SK-N-SH treated with all-trans-retinoic acid at 6 μM for 48 hours (cell line): ENCODE results near the gene NRN1L.

ENCODE experiments used
- ATAC-seq: fragments of 200-7000 bp; cut with Tn5 transposase; 3 replicates; pipeline ENCODE4 v1.9.1; 2020; ENCODE audit warnings: mild to moderate bottlenecking, moderate library complexity
- ARNTL ChIP-seq: fragments of 450-650 bp; formaldehyde crosslinking; IDR thresholded peaks from 2 replicates; pipeline ENCODE4 v1.5.0; 2020; ENCODE audit warnings: low read depth, mild to moderate bottlenecking, moderate library complexity, borderline replicate concordance
- CSDC2 ChIP-seq: fragments of 250-450 bp; sonication (Bioruptor Pico); IDR thresholded peaks from 2 replicates; pipeline ENCODE4 v1.5.0; 2020; ENCODE audit warnings: mild to moderate bottlenecking, moderate library complexity
- ESRRG ChIP-seq: fragments of 250-450 bp; sonication (Bioruptor Pico); IDR thresholded peaks from 2 replicates; pipeline ENCODE4 v1.6.1; 2021; ENCODE audit warnings: mild to moderate bottlenecking
- GLIS3 ChIP-seq: fragments of 250-450 bp; sonication (Bioruptor Pico); IDR thresholded peaks from 2 replicates; pipeline ENCODE4 v1.5.0; 2020; ENCODE audit warnings: mild to moderate bottlenecking, moderate library complexity
- ISL1 ChIP-seq: fragments of 250-450 bp; sonication (Bioruptor Pico); IDR thresholded peaks from 2 replicates; pipeline ENCODE4 v2.1.2; 2022; ENCODE audit warnings: mild to moderate bottlenecking, moderate library complexity
- OSR1 ChIP-seq: fragments of 250-450 bp; sonication (Bioruptor Pico); IDR thresholded peaks from 2 replicates; pipeline ENCODE4 v1.8.0; 2022; ENCODE audit warnings: moderate library complexity, mild to moderate bottlenecking, inconsistent platforms
- POU6F1 ChIP-seq: fragments of 250-450 bp; sonication (Bioruptor Pico); IDR thresholded peaks from 2 replicates; pipeline ENCODE4 v1.8.0; 2021; ENCODE audit warnings: low read depth, mild to moderate bottlenecking, moderate library complexity, borderline replicate concordance
- PPARA ChIP-seq: fragments of 250-450 bp; sonication (Bioruptor Pico); IDR thresholded peaks from 2 replicates; pipeline ENCODE4 v1.5.0; 2020; ENCODE audit warnings: mild to moderate bottlenecking, borderline replicate concordance
- RARB ChIP-seq: fragments of 250-450 bp; sonication (Bioruptor Pico); IDR thresholded peaks from 2 replicates; pipeline ENCODE4 v1.8.0; 2021; ENCODE audit warnings: mild to moderate bottlenecking, moderate library complexity
- SNAI2 ChIP-seq: fragments of 250-450 bp; sonication (Bioruptor Pico); IDR thresholded peaks from 2 replicates; pipeline ENCODE4 v1.5.0; 2020; ENCODE audit warnings: mild to moderate bottlenecking, moderate library complexity
- TCF4 ChIP-seq: fragments of 250-450 bp; sonication (Bioruptor Pico); IDR thresholded peaks from 2 replicates; pipeline ENCODE4 v1.8.0; 2021; ENCODE audit warnings: mild to moderate bottlenecking, moderate library complexity, borderline replicate concordance
- TOX ChIP-seq: fragments of 250-450 bp; sonication (Bioruptor Pico); IDR thresholded peaks from 2 replicates; pipeline ENCODE4 v1.8.0; 2021; ENCODE audit warnings: mild to moderate bottlenecking, moderate library complexity, borderline replicate concordance
- TSHZ2 ChIP-seq: fragments of 250-450 bp; sonication (Bioruptor Pico); IDR thresholded peaks from 2 replicates; pipeline ENCODE4 v1.5.0; 2020; ENCODE audit warnings: mild to moderate bottlenecking, moderate library complexity
- ZC3H10 ChIP-seq: fragments of 250-450 bp; sonication (Bioruptor Pico); IDR thresholded peaks from 2 replicates; pipeline ENCODE4 v1.5.1; 2021; ENCODE audit warnings: mild to moderate bottlenecking, moderate library complexity
- ZFP3 ChIP-seq: fragments of 250-450 bp; sonication (Bioruptor Pico); IDR thresholded peaks from 2 replicates; pipeline ENCODE4 v1.5.0; 2020; ENCODE audit warnings: mild to moderate bottlenecking, moderate library complexity
- ZFP30 ChIP-seq: fragments of 450-650 bp; formaldehyde crosslinking; IDR thresholded peaks from 2 replicates; pipeline ENCODE4 v1.5.0; 2022; ENCODE audit warnings: mild to moderate bottlenecking, moderate library complexity
- ZNF565 ChIP-seq: fragments of 450-650 bp; formaldehyde crosslinking; conservative IDR thresholded peaks from 2 replicates; pipeline ENCODE4 v1.5.0; 2020; ENCODE audit warnings: low read depth, mild to moderate bottlenecking, moderate library complexity
- ZNF70 ChIP-seq: fragments of 450-650 bp; formaldehyde crosslinking; IDR thresholded peaks from 2 replicates; pipeline ENCODE4 v1.5.0; 2020; ENCODE audit warnings: mild to moderate bottlenecking, moderate library complexity
- ZNF8 ChIP-seq: fragments of 450-650 bp; formaldehyde crosslinking; IDR thresholded peaks from 2 replicates; pipeline ENCODE4 v1.5.0; 2020; ENCODE audit warnings: mild to moderate bottlenecking, moderate library complexity
- TF ChIP-seq, protein P1 (sequence below): fragments of 250-450 bp; sonication (Bioruptor Pico); IDR thresholded peaks from 2 replicates; pipeline ENCODE4 v1.8.0; 2020; ENCODE audit warnings: mild to moderate bottlenecking, moderate library complexity, borderline replicate concordance

Gene NRN1L

DNA sequence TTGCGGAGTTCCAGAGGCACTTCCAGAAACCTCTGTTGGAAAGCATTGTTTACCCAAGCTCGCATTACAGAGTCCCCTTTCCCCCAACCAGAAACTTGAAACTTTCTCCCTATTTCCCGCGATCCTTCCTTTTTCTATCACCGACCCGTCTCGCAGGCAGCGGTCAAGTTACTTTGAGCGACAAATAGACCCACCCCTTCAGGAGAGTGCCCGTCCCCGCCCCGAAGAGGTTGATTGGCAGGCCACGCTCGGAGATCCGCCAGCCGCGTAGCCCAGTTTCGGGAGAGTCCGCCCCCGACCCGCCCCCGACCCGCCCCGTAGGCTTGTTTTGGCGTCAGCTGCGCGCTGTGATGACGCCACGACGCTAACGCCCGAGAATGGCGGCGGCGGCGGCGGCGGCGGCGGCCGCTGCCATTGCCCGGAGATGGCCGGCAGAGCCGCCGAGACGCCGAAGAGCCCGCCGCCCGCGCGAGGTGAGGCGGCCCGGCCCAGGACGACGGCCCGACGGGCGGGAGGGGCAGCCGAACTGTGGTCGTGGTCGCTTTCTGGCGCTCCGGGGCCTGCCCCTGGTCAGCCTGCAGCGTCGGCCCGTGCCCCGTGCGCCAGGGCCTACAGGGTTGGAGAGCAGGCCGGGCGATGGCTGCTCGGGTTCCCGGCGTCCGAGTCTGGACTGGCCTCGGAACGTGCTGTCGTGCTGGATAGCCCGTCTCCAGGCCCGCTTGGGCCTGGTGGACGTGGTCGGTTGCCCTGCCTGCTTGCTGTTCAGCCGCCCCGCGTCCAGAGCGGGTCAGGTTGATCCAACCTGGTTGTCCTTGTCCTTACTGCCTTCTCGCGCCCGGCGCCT is 8.4 kb downstream of the NRN1L start, which contains the start of gene PSKH1:
TSS of gene PSKH1 (plus strand) at position 356 of the 844 bp plus-strand sequence. CDS start 15,496 bp downstream, outside the sequence.
- TF ChIP-seq ZC3H10 (CRISPR knock-in tag) (no peak), ZFP3 (CRISPR knock-in tag) (0 out of 2 replicates have a peak, but pooled peaks have one; percentile 46)
- peak; percentile 98 for ATAC-seq

DNA sequence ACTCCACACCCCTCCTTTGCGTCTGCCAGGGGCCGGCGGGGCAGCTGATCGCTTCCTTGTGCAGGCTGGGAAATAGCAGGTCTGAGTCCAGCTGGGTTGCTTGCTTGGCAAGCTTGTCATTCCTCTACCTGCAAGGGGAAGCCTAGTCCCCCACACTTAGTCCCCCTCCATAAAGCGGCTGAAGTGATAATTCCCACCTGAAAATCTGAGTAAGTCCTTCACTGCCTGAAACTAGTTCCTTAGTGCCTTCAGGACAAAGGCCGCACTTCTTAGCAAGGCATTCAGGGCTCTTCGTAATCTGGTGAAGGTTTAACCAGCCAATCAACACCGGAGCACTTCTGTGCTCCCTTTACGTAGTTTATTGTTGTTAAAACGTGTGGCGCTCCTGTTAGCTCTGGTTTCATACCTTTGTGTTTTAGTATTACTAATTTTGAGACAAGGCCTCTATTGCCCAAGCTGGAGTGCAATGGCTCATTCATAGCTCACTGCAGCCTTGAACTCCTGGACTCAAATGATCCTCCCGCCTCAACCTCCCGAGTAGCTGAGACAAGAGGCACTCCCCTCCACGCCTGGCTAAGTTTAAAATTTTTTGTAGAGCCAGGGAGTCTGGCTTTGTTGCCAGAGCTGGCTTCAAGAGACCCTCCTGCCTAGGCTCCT is 9.2 kb downstream of the NRN1L start:
- no peak for ATAC-seq
- TF ChIP-seq ISL1 (CRISPR knock-in tag) (no peak), OSR1 (CRISPR knock-in tag) (no peak), SNAI2 (no peak), TCF4 (CRISPR knock-in tag) (no peak), ZNF565 (CRISPR knock-in tag) (no peak), ARNTL (CRISPR knock-in tag) (no peak)

DNA sequence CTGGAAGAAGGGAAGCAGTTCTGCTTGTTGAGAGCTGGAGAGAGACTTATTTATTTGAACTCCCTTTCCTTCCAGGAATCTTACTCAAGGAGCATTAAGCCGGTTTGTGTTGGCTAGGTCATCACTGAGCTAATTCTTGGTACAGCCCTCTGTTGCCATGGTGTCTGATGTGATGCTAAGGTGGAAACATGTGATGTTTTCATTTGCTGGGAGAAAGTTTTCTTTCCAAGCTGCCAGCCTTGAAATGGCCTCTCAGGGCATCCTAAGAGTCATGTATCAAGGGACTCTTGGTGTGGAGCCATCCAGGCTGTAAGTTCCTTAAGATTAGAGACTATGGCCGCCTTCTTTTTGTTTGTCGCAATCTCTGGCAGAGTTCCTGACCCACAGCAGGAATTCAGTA is 12.5 kb downstream of the NRN1L start:
- no peak for ATAC-seq
- no peak for TF ChIP-seq TSHZ2 (CRISPR knock-in tag)
- no peak for TF ChIP-seq ZFP30 (CRISPR knock-in tag)
- TF ChIP-seq CSDC2 (CRISPR knock-in tag): no peak
- TF ChIP-seq TOX (CRISPR knock-in tag): no peak
- no peak for TF ChIP-seq RARB (CRISPR knock-in tag)
- TF ChIP-seq ISL1 (CRISPR knock-in tag): no peak
- no peak for TF ChIP-seq ZNF8 (CRISPR knock-in tag)
- no peak for TF ChIP-seq POU6F1 (CRISPR knock-in tag)
- TF ChIP-seq ESRRG (CRISPR knock-in tag): no peak
- TF ChIP-seq ARNTL (CRISPR knock-in tag): no peak

DNA sequence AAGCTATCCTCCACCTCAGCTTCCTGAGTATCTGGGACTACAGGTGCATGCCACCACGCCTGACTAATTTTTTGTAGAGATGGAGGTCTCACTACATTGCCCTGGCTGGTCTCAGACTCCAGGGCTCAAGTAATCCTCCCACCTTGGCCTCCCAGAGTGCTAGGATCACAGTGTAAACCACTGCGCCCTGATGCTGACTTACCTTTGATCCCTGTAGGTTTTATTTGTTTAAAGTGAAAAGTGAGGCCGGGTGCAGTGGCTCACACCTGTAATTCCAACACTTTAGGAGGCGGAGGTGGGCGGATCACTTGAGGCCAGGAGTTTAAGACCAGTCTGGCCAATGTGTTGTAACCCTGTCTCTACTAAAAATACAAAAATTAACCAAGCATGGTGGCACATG is 17.0 kb downstream of the NRN1L start:
- ATAC-seq: no peak
- no peak for TF ChIP-seq ZFP30 (CRISPR knock-in tag)
- no peak for TF ChIP-seq ZNF565 (CRISPR knock-in tag)
- no peak for TF ChIP-seq SNAI2
- TF ChIP-seq ISL1 (CRISPR knock-in tag): no peak
- no peak for TF ChIP-seq CSDC2 (CRISPR knock-in tag)
- no peak for TF ChIP-seq PPARA
- TF ChIP-seq ZC3H10 (CRISPR knock-in tag): no peak
- no peak for TF ChIP-seq RARB (CRISPR knock-in tag)
- TF ChIP-seq ARNTL (CRISPR knock-in tag): no peak
- TF ChIP-seq, protein P1, sequence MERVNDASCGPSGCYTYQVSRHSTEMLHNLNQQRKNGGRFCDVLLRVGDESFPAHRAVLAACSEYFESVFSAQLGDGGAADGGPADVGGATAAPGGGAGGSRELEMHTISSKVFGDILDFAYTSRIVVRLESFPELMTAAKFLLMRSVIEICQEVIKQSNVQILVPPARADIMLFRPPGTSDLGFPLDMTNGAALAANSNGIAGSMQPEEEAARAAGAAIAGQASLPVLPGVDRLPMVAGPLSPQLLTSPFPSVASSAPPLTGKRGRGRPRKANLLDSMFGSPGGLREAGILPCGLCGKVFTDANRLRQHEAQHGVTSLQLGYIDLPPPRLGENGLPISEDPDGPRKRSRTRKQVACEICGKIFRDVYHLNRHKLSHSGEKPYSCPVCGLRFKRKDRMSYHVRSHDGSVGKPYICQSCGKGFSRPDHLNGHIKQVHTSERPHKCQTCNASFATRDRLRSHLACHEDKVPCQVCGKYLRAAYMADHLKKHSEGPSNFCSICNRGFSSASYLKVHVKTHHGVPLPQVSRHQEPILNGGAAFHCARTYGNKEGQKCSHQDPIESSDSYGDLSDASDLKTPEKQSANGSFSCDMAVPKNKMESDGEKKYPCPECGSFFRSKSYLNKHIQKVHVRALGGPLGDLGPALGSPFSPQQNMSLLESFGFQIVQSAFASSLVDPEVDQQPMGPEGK (CRISPR knock-in tag): no peak
- no peak for TF ChIP-seq ESRRG (CRISPR knock-in tag)
- no peak for TF ChIP-seq GLIS3 (CRISPR knock-in tag)
- no peak for TF ChIP-seq ZNF70 (CRISPR knock-in tag)
- TF ChIP-seq TOX (CRISPR knock-in tag): no peak
